ENCODE data around the gene ACAP2. TPM values are rescaled to one million over a fixed set of nuclear protein-coding genes. Genes with fewer than 3 reads are reported as not detected.

The ACAP2 gene
- total RNA-seq, 1 experiment from 2014 or later, result 42.0 TPM

DNA sequence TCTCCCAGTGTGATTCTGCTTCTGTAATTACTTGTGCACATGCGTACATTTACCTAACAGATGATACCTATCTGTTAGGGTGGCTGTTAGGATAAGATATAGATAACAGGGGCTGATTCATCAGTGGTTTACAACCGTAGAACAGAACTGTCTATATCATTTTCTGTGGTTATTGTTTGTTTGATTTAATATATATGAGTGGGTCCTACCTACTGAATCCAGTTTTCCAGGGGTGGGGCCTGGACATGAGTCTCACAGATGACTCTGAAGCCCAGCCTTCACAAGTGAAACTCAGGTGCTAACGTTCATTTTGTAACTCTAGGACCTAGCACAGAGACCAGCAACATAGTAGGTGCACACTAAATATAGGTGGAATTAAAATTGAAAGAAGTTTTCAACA is 10.4 kb upstream of the ACAP2 start:
- Mint-ChIP-seq H3K9me3 (peaks cover 2% of the 10 kb centered on the region; the same call in 1 of the 2 replicates), H3K36me3 (no peaks in the 10 kb centered on the region), H3K27me3 (ENCODE audit: low read depth) (no peaks in the 10 kb centered on the region), H3K4me1 (peaks cover 15% of the 10 kb centered on the region), H3K4me3 (no peak overlapping the region), H3K27ac (no peak overlapping the region)
- no peak for ATAC-seq
- TF ChIP-seq, protein P1, sequence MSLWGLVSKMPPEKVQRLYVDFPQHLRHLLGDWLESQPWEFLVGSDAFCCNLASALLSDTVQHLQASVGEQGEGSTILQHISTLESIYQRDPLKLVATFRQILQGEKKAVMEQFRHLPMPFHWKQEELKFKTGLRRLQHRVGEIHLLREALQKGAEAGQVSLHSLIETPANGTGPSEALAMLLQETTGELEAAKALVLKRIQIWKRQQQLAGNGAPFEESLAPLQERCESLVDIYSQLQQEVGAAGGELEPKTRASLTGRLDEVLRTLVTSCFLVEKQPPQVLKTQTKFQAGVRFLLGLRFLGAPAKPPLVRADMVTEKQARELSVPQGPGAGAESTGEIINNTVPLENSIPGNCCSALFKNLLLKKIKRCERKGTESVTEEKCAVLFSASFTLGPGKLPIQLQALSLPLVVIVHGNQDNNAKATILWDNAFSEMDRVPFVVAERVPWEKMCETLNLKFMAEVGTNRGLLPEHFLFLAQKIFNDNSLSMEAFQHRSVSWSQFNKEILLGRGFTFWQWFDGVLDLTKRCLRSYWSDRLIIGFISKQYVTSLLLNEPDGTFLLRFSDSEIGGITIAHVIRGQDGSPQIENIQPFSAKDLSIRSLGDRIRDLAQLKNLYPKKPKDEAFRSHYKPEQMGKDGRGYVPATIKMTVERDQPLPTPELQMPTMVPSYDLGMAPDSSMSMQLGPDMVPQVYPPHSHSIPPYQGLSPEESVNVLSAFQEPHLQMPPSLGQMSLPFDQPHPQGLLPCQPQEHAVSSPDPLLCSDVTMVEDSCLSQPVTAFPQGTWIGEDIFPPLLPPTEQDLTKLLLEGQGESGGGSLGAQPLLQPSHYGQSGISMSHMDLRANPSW (CRISPR knock-in tag; conservative IDR thresholded peaks at IDR 0.05; ENCODE audit: low read depth), result no peak
- TF ChIP-seq SMAD3 (CRISPR knock-in tag; IDR thresholded peaks at IDR 0.05; ENCODE audit: borderline replicate concordance) (no peak), SMAD4 (CRISPR knock-in tag; IDR thresholded peaks at IDR 0.05) (no peak), FOXJ3 (CRISPR knock-in tag; IDR thresholded peaks at IDR 0.05; ENCODE audit: borderline replicate concordance) (no peak), GTF2I (CRISPR knock-in tag; conservative IDR thresholded peaks at IDR 0.05) (no peak), NFE2L1 (CRISPR knock-in tag; IDR thresholded peaks at IDR 0.05) (no peak), ZNF396 (CRISPR knock-in tag; IDR thresholded peaks at IDR 0.05; ENCODE audit: borderline replicate concordance) (no peak), TP53 (CRISPR knock-in tag; IDR thresholded peaks at IDR 0.05) (no peak), ZNF416 (CRISPR knock-in tag; IDR thresholded peaks at IDR 0.05) (no peak)
- TF ChIP-seq, protein P2, sequence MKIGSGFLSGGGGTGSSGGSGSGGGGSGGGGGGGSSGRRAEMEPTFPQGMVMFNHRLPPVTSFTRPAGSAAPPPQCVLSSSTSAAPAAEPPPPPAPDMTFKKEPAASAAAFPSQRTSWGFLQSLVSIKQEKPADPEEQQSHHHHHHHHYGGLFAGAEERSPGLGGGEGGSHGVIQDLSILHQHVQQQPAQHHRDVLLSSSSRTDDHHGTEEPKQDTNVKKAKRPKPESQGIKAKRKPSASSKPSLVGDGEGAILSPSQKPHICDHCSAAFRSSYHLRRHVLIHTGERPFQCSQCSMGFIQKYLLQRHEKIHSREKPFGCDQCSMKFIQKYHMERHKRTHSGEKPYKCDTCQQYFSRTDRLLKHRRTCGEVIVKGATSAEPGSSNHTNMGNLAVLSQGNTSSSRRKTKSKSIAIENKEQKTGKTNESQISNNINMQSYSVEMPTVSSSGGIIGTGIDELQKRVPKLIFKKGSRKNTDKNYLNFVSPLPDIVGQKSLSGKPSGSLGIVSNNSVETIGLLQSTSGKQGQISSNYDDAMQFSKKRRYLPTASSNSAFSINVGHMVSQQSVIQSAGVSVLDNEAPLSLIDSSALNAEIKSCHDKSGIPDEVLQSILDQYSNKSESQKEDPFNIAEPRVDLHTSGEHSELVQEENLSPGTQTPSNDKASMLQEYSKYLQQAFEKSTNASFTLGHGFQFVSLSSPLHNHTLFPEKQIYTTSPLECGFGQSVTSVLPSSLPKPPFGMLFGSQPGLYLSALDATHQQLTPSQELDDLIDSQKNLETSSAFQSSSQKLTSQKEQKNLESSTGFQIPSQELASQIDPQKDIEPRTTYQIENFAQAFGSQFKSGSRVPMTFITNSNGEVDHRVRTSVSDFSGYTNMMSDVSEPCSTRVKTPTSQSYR (CRISPR knock-in tag; IDR thresholded peaks at IDR 0.05), result no peak
- TF ChIP-seq, protein P3, sequence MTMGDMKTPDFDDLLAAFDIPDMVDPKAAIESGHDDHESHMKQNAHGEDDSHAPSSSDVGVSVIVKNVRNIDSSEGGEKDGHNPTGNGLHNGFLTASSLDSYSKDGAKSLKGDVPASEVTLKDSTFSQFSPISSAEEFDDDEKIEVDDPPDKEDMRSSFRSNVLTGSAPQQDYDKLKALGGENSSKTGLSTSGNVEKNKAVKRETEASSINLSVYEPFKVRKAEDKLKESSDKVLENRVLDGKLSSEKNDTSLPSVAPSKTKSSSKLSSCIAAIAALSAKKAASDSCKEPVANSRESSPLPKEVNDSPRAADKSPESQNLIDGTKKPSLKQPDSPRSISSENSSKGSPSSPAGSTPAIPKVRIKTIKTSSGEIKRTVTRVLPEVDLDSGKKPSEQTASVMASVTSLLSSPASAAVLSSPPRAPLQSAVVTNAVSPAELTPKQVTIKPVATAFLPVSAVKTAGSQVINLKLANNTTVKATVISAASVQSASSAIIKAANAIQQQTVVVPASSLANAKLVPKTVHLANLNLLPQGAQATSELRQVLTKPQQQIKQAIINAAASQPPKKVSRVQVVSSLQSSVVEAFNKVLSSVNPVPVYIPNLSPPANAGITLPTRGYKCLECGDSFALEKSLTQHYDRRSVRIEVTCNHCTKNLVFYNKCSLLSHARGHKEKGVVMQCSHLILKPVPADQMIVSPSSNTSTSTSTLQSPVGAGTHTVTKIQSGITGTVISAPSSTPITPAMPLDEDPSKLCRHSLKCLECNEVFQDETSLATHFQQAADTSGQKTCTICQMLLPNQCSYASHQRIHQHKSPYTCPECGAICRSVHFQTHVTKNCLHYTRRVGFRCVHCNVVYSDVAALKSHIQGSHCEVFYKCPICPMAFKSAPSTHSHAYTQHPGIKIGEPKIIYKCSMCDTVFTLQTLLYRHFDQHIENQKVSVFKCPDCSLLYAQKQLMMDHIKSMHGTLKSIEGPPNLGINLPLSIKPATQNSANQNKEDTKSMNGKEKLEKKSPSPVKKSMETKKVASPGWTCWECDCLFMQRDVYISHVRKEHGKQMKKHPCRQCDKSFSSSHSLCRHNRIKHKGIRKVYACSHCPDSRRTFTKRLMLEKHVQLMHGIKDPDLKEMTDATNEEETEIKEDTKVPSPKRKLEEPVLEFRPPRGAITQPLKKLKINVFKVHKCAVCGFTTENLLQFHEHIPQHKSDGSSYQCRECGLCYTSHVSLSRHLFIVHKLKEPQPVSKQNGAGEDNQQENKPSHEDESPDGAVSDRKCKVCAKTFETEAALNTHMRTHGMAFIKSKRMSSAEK (CRISPR knock-in tag; IDR thresholded peaks at IDR 0.05; ENCODE audit: borderline replicate concordance), result no peak
- TF ChIP-seq, protein P4, sequence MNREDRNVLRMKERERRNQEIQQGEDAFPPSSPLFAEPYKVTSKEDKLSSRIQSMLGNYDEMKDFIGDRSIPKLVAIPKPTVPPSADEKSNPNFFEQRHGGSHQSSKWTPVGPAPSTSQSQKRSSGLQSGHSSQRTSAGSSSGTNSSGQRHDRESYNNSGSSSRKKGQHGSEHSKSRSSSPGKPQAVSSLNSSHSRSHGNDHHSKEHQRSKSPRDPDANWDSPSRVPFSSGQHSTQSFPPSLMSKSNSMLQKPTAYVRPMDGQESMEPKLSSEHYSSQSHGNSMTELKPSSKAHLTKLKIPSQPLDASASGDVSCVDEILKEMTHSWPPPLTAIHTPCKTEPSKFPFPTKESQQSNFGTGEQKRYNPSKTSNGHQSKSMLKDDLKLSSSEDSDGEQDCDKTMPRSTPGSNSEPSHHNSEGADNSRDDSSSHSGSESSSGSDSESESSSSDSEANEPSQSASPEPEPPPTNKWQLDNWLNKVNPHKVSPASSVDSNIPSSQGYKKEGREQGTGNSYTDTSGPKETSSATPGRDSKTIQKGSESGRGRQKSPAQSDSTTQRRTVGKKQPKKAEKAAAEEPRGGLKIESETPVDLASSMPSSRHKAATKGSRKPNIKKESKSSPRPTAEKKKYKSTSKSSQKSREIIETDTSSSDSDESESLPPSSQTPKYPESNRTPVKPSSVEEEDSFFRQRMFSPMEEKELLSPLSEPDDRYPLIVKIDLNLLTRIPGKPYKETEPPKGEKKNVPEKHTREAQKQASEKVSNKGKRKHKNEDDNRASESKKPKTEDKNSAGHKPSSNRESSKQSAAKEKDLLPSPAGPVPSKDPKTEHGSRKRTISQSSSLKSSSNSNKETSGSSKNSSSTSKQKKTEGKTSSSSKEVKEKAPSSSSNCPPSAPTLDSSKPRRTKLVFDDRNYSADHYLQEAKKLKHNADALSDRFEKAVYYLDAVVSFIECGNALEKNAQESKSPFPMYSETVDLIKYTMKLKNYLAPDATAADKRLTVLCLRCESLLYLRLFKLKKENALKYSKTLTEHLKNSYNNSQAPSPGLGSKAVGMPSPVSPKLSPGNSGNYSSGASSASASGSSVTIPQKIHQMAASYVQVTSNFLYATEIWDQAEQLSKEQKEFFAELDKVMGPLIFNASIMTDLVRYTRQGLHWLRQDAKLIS (CRISPR knock-in tag; IDR thresholded peaks at IDR 0.05; ENCODE audit: borderline replicate concordance), result no peak
- TF ChIP-seq, protein P5, sequence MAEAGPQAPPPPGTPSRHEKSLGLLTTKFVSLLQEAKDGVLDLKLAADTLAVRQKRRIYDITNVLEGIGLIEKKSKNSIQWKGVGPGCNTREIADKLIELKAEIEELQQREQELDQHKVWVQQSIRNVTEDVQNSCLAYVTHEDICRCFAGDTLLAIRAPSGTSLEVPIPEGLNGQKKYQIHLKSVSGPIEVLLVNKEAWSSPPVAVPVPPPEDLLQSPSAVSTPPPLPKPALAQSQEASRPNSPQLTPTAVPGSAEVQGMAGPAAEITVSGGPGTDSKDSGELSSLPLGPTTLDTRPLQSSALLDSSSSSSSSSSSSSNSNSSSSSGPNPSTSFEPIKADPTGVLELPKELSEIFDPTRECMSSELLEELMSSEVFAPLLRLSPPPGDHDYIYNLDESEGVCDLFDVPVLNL (CRISPR knock-in tag; IDR thresholded peaks at IDR 0.05; ENCODE audit: borderline replicate concordance, low read depth), result no peak
- TF ChIP-seq, protein P6, sequence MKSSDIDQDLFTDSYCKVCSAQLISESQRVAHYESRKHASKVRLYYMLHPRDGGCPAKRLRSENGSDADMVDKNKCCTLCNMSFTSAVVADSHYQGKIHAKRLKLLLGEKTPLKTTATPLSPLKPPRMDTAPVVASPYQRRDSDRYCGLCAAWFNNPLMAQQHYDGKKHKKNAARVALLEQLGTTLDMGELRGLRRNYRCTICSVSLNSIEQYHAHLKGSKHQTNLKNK (CRISPR knock-in tag; IDR thresholded peaks at IDR 0.05), result no peak
- TF ChIP-seq, protein P7, sequence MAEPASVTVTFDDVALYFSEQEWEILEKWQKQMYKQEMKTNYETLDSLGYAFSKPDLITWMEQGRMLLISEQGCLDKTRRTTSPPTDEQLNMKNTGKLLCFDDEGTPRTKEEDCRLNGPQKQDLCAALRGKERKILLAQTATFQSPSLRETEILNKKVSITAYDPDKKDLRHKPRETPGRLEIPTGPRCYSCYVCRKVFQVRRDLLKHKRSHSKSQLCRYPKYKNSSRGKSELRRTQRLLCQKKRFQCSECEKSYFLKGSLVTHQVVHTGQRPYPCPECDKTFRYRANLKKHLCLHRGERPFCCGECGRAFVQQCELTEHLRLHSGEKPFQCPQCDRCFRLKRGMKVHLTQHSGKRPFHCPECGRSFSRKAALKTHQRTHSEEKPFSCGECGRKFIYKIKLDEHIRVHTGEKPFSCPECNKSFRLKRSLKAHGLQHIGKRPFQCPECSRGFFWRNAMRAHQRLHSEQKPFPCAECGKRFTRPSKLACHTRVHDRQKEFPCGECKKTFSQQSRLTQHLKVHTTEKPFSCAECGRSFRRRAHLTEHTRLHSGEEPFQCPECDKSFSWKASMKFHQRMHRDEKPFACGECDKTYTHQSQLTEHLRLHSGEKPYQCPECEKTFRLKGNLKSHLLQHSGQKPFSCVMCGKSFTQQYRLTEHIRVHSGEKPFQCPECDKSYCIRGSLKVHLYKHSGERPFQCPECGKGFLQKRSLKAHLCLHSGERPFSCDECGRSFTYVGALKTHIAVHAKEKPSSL (CRISPR knock-in tag; conservative IDR thresholded peaks at IDR 0.05), result no peak
- TF ChIP-seq, protein P8, sequence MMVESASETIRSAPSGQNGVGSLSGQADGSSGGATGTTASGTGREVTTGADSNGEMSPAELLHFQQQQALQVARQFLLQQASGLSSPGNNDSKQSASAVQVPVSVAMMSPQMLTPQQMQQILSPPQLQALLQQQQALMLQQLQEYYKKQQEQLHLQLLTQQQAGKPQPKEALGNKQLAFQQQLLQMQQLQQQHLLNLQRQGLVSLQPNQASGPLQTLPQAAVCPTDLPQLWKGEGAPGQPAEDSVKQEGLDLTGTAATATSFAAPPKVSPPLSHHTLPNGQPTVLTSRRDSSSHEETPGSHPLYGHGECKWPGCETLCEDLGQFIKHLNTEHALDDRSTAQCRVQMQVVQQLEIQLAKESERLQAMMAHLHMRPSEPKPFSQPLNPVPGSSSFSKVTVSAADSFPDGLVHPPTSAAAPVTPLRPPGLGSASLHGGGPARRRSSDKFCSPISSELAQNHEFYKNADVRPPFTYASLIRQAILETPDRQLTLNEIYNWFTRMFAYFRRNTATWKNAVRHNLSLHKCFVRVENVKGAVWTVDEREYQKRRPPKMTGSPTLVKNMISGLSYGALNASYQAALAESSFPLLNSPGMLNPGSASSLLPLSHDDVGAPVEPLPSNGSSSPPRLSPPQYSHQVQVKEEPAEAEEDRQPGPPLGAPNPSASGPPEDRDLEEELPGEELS (CRISPR knock-in tag; IDR thresholded peaks at IDR 0.05), result no peak
- ChIA-PET CTCF (no interaction called here), POLR2A (no interaction called here)
- DNase-seq (ENCODE audit: low spot score), result no peak
